ENCODE results near the gene FGF21.
A peak's percentile ranks its signal among the peaks of the same experiment; 100 is the strongest.
"Not testable (repeated sequence)": the region's sequence is repeated elsewhere in the genome, so short reads cannot be mapped to it uniquely, and the experiment has no call there.

Gene FGF21

GRCh38 chr19:48755084-48755641, at the start of gene FGF21:
FGF21 (plus strand) TSS chr19:48755524; CDS start chr19:48756237, 713 bp downstream.
- no peak for DNase-seq

GRCh38 chr19:48708471-48708870, 46.9 kb upstream of the FGF21 start:
- no peak for DNase-seq

GRCh38 chr19:48711106-48711662, 44.1 kb upstream of the FGF21 start:
- no peak for DNase-seq

GRCh38 chr19:48713041-48713863, 42.1 kb upstream of the FGF21 start:
- peak; percentile 14 for DNase-seq

GRCh38 chr19:48713864-48714755, 41.2 kb upstream of the FGF21 start:
- DNase-seq: peak; percentile 99

- DNase-seq: no peak
Observed at GRCh38 chr19:48714759-48715675, 40.3 kb upstream of the FGF21 start.

- DNase-seq: no peak
Observed at GRCh38 chr19:48715681-48716171, 39.6 kb upstream of the FGF21 start.

- DNase-seq: no peak
Observed at GRCh38 chr19:48716562-48717291, 38.6 kb upstream of the FGF21 start.

GRCh38 chr19:48718106-48718505, 37.2 kb upstream of the FGF21 start:
- DNase-seq: not testable (repeated sequence)

- DNase-seq: no peak
Observed at GRCh38 chr19:48718711-48719231, 36.6 kb upstream of the FGF21 start.

- no peak for DNase-seq
Observed at GRCh38 chr19:48719263-48720171, 35.8 kb upstream of the FGF21 start, which contains the start of gene MAMSTR. MAMSTR (minus strand) TSS chr19:48719725; CDS start chr19:48719031, 694 bp downstream.

- no peak for DNase-seq
Observed at GRCh38 chr19:48720251-48720612, 35.1 kb upstream of the FGF21 start.

GRCh38 chr19:48720613-48721296, 34.6 kb upstream of the FGF21 start:
- DNase-seq: peak; percentile 98

- no peak for DNase-seq
Observed at GRCh38 chr19:48722196-48722708, 33.1 kb upstream of the FGF21 start.

GRCh38 chr19:48724796-48725753, 30.2 kb upstream of the FGF21 start:
- DNase-seq: peak; percentile 21

- DNase-seq: no peak
Observed at GRCh38 chr19:48726556-48726955, 28.8 kb upstream of the FGF21 start.

GRCh38 chr19:48728911-48729664, 26.2 kb upstream of the FGF21 start:
- DNase-seq: no peak

Measured in NCI-H748 treated with DMSO at 0.1 percent for 48 hours (cell line).